Left ventricle myocardium inferior (tissue), 1 donor: ENCODE results near the gene CYTIP. TPM values are rescaled to one million over a fixed set of nuclear protein-coding genes. Genes with fewer than 3 reads are reported as not detected.

ENCODE experiments used
- DNase-seq: peaks from one replicate; pipeline ENCODE4 v3.0.0-alpha.2; 2020
- H3K27ac ChIP-seq: fragments of 200-600 bp; replicated peaks from 2 replicates; pipeline ENCODE4 v1.8.0; 2021
- H3K27me3 ChIP-seq: fragments of 200-600 bp; 2 replicates; pipeline ENCODE4 v1.8.0; 2021; ENCODE audit warnings: low read depth
- H3K36me3 ChIP-seq: fragments of 200-600 bp; 2 replicates; pipeline ENCODE4 v1.8.0; 2021
- H3K4me1 ChIP-seq: fragments of 200-600 bp; 2 replicates; pipeline ENCODE4 v1.8.0; 2021
- H3K4me3 ChIP-seq: fragments of 200-600 bp; 2 replicates; pipeline ENCODE4 v1.8.0; 2021; ENCODE audit warnings: mild to moderate bottlenecking, moderate library complexity
- H3K9me3 ChIP-seq: fragments of 200-600 bp; replicated peaks from 2 replicates; pipeline ENCODE4 v1.8.0; 2021
- intact Hi-C: fragments of 100-400 bp; cut with micrococcal nuclease; formaldehyde crosslinking; loops from one replicate; pipeline ENCODE4 v1.11.0; 2022
- total RNA-seq: library from RNA; stranded (reverse); fragmentation: NEBNext Ultra II Directional; extraction: Animal tissue kit (Norgen Biotek cat#: 25700); gene quantifications from one replicate; pipeline ENCODE4 v1.2.1, GENCODE V29; 2021
- TF ChIP-seq, protein P1 (sequence below): fragments of 200-600 bp; IDR thresholded peaks from 2 replicates; pipeline ENCODE4 v1.8.0; 2021; ENCODE audit warnings: antibody characterized with exemption, mild to moderate bottlenecking, borderline replicate concordance
- donor health status: DM: no; HTN: yes; CAD: no; lungs with severe emphysema.

CYTIP gene
- total RNA-seq, 1 donor from 2014 or later = 0.82 TPM

DNA sequence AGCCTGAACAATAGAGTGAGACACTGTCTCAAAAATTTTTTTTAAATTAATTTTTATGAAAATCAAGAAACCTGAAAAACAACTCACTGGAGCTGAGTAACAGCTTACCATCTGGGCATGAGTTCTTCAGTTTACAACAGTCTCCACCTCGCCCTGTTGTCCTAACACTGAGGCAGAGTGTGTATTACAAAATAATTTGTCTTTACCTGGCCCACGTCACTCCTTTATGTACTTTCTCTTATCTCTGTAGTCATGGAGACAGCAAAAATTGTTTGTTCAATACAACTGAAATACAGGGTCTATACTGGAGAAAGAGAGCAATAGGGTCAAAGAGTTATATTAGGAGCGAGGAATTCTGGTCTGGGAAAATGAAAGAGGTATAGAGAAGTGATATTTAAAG is 48.1 kb downstream of the CYTIP start:
- no peaks in the 10 kb centered on the region for H3K36me3 ChIP-seq
- H3K4me3 ChIP-seq = no peak overlapping the region
- no peaks in the 10 kb centered on the region for H3K4me1 ChIP-seq
- peaks cover 13% of the 10 kb centered on the region for H3K9me3 ChIP-seq
- TF ChIP-seq, protein P1, sequence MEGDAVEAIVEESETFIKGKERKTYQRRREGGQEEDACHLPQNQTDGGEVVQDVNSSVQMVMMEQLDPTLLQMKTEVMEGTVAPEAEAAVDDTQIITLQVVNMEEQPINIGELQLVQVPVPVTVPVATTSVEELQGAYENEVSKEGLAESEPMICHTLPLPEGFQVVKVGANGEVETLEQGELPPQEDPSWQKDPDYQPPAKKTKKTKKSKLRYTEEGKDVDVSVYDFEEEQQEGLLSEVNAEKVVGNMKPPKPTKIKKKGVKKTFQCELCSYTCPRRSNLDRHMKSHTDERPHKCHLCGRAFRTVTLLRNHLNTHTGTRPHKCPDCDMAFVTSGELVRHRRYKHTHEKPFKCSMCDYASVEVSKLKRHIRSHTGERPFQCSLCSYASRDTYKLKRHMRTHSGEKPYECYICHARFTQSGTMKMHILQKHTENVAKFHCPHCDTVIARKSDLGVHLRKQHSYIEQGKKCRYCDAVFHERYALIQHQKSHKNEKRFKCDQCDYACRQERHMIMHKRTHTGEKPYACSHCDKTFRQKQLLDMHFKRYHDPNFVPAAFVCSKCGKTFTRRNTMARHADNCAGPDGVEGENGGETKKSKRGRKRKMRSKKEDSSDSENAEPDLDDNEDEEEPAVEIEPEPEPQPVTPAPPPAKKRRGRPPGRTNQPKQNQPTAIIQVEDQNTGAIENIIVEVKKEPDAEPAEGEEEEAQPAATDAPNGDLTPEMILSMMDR = no peak
- no peaks in the 10 kb centered on the region for H3K27me3 ChIP-seq
- intact Hi-C loops = no loop called here
- H3K27ac ChIP-seq = no peak overlapping the region
- no peak for DNase-seq

DNA sequence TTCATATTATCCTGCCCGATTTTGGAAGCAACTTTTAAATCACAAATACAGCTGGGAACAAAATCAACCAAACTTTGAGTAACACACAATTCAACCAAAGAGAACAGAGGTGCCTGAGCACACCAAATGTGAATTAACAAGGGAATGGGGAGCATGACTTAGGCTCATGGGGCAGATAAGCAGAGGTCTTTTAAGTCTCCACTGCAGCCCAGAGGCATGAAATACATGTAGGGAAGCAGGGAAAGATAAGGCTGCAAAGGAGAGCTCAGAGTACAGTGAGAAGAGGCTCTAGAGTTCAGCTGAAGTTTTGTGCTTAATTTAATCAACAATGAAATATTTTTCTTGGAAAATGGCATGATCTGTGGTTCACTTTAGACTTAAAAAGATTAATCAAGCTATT is 49.0 kb downstream of the CYTIP start:
- no peaks in the 10 kb centered on the region for H3K36me3 ChIP-seq
- intact Hi-C loops = no loop called here
- no peak overlapping the region for H3K4me3 ChIP-seq
- H3K27ac ChIP-seq = no peak overlapping the region
- no peak for DNase-seq
- TF ChIP-seq, protein P1 = no peak
- no peaks in the 10 kb centered on the region for H3K4me1 ChIP-seq
- H3K9me3 ChIP-seq = peaks cover 13% of the 10 kb centered on the region
- no peaks in the 10 kb centered on the region for H3K27me3 ChIP-seq

DNA sequence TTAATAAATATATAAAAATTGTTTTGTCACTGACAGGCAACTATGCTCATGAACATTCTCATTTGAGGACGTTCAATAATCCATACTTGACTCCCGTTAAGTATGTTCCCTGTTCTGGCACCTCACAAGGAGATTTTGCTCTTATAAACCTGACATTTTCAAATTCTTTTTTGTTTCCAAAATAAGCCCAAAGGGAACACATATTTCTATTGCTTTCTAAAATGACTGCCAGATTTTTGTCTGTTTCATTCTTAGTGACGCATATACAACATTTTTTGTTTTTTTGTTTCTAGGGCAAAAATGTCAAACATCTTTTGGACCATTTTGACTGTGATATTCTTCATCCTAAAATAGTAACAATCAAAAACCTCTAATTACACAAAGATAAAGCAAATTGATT is 50.5 kb downstream of the CYTIP start:
- intact Hi-C loops = no loop called here
- Histone ChIP-seq H3K4me3 (no peak overlapping the region), H3K36me3 (no peaks in the 10 kb centered on the region), H3K27me3 (no peaks in the 10 kb centered on the region), H3K4me1 (no peaks in the 10 kb centered on the region), H3K9me3 (peaks cover 14% of the 10 kb centered on the region), H3K27ac (no peak overlapping the region)
- TF ChIP-seq, protein P1 = no peak
- DNase-seq = no peak

DNA sequence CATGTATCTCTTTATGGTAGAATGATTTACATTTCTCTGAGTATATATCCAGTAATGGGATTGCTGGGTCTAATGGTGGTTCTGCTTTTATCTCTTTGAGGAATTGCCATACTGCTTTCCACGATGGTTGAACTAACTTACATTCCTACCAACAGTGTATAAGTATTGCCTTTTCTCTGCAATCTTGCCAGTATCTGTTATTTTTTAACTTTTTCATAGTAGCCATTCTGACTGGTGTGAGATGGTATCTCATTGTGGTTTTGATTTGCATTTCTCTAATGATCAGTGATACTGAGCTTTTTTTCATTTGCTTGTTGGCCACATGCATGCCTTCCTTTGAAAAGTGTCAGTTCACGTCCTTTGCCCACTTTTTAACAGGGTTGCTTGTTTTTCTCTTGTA is 55.1 kb downstream of the CYTIP start:
- peaks cover 9% of the 10 kb centered on the region for H3K9me3 ChIP-seq
- TF ChIP-seq, protein P1 = no peak
- H3K4me1 ChIP-seq = no peaks in the 10 kb centered on the region
- intact Hi-C loops = no loop called here
- H3K27ac ChIP-seq = no peak overlapping the region
- H3K4me3 ChIP-seq = no peak overlapping the region
- H3K36me3 ChIP-seq = no peaks in the 10 kb centered on the region
- DNase-seq = no peak
- no peaks in the 10 kb centered on the region for H3K27me3 ChIP-seq

DNA sequence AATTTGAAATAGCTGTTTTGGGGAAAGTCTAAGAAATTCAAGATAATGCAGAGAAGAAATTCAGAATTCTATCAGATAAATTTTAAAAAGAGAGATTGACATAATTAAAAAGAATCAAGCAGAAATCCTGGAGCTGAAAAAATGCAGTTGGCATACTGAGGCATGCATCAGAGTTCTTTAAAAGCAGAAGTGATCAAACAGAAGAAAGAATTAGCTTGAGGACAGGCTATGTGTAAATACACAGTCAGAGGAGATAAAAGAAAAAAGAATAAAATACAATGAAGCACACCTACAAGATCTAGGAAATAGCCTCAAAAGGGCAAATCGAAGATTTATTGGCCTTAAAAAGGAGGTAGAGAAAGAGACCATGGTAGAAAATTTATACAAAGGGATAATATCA is 57.1 kb downstream of the CYTIP start:
- Histone ChIP-seq H3K9me3 (peaks cover 9% of the 10 kb centered on the region), H3K27me3 (no peaks in the 10 kb centered on the region), H3K4me3 (no peak overlapping the region), H3K27ac (no peak overlapping the region), H3K36me3 (no peaks in the 10 kb centered on the region), H3K4me1 (no peaks in the 10 kb centered on the region)
- DNase-seq = no peak
- TF ChIP-seq, protein P1 = no peak
- intact Hi-C loops = no loop called here

DNA sequence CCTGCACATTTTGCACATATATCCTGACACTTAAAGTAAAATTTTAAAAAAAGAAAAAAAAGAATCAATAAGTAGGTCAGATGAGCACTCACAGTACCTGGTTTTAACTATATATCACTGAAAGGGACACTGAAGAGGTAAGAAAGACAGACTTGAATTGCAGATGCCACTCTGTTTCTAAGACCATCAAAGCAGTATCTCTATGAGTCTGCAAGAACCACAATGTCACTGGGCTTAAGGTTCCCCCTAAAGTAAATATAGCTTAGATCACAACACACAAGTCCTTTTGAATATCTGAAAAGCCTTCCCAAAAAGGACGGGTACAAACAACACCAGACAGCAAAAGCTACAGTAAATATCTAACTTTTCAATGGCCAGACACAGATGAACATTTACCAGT is 57.6 kb downstream of the CYTIP start:
- H3K9me3 ChIP-seq = peaks cover 9% of the 10 kb centered on the region
- intact Hi-C loops = no loop called here
- H3K36me3 ChIP-seq = no peaks in the 10 kb centered on the region
- DNase-seq = no peak
- no peaks in the 10 kb centered on the region for H3K27me3 ChIP-seq
- H3K4me3 ChIP-seq = no peak overlapping the region
- H3K27ac ChIP-seq = no peak overlapping the region
- TF ChIP-seq, protein P1 = no peak
- H3K4me1 ChIP-seq = no peaks in the 10 kb centered on the region
